CD4-positive, alpha-beta T cell (primary cell): ENCODE data around the gene ZNF394. TPM values are rescaled to one million over a fixed set of nuclear protein-coding genes. Genes with fewer than 3 reads are reported as not detected.

Experiments
- ATAC-seq: fragments of 200-7000 bp; cut with Tn5 transposase; one replicate; pipeline ENCODE4 v1.10.0; 2022; ENCODE audit warnings: mild to moderate bottlenecking; ENCODE audit not compliant: poor library complexity
- CTCF ChIA-PET: fragments of 350-600 bp; sonication (Branson Sonifier 250); formaldehyde crosslinking; loops from one replicate; lab custom pipeline; 2021; ENCODE audit warnings: antibody characterized with exemption, inconsistent platforms; lab: Charles Lee
- POLR2A ChIA-PET: fragments of 350-600 bp; sonication (Branson Sonifier 250); formaldehyde crosslinking; loops from one replicate; lab custom pipeline; 2021; ENCODE audit warnings: antibody characterized with exemption, inconsistent platforms; lab: Charles Lee
- DNase-seq, 14 experiments: peaks; one replicate each; pipeline ENCODE4 v3.0.0-alpha.2; 2013 to 2020; ENCODE audit warnings: mixed read lengths in 2 of 14
- H3K27ac ChIP-seq, 2 donors: one replicate each; pipeline versions ENCODE4 v1.5.1 to v1.7.0; 2013; ENCODE audit warnings: low read length in 2 of 2, low read depth in 1 of 2, mild to moderate bottlenecking in 1 of 2
- H3K27me3 ChIP-seq, 2 experiments: 1 replicate in 1 of 2; 2 replicates in 1 of 2; pipeline versions ENCODE4 v1.6.1 to v1.7.0; 2013; ENCODE audit warnings: low read length in 2 of 2, control low read depth in 1 of 2, mild to moderate bottlenecking in 1 of 2, moderate library complexity in 1 of 2; ENCODE audit not compliant: insufficient read depth in 2 of 2, control insufficient read depth in 1 of 2
- H3K36me3 ChIP-seq: one replicate; pipeline ENCODE4 v1.6.1; 2013; ENCODE audit warnings: low read length, control low read depth; ENCODE audit not compliant: insufficient read depth
- H3K4me1 ChIP-seq: one replicate; pipeline ENCODE4 v1.6.1; 2013; ENCODE audit warnings: low read length, control low read depth; ENCODE audit not compliant: insufficient read depth
- H3K4me3 ChIP-seq: one replicate; pipeline ENCODE4 v1.5.1; 2013; ENCODE audit warnings: mild to moderate bottlenecking, low read length, moderate library complexity
- H3K9me3 ChIP-seq, 2 experiments: 1 replicate in 1 of 2; 2 replicates in 1 of 2; pipeline versions ENCODE4 v1.6.1 to v1.7.0; 2013; ENCODE audit warnings: low read length in 2 of 2, mild to moderate bottlenecking in 2 of 2, control low read depth in 1 of 2, moderate library complexity in 1 of 2; ENCODE audit not compliant: control insufficient read depth in 1 of 2, insufficient read depth in 1 of 2
- H3K27ac Mint-ChIP-seq: one replicate; pipeline ENCODE4 v1.8.0; 2020; ENCODE audit warnings: mixed read lengths
- H3K27me3 Mint-ChIP-seq: one replicate; pipeline ENCODE4 v1.8.0; 2021; ENCODE audit warnings: mixed read lengths
- H3K36me3 Mint-ChIP-seq: one replicate; pipeline ENCODE4 v1.8.0; 2021; ENCODE audit warnings: low read depth, mixed read lengths
- H3K4me1 Mint-ChIP-seq: one replicate; pipeline ENCODE4 v1.8.0; 2021; ENCODE audit warnings: low read depth, mixed read lengths
- H3K4me3 Mint-ChIP-seq: one replicate; pipeline ENCODE4 v1.8.0; 2020; ENCODE audit warnings: mild to moderate bottlenecking, mixed read lengths
- H3K9me3 Mint-ChIP-seq: one replicate; pipeline ENCODE4 v1.8.0; 2020; ENCODE audit warnings: mixed read lengths
- CTCF ChIP-seq: fragments of 200-600 bp; IDR thresholded peaks from one replicate; pipeline ENCODE4 v1.8.0; 2022; ENCODE audit warnings: antibody characterized with exemption, mild to moderate bottlenecking
- intact Hi-C, 2 experiments: fragments of 100-400 bp; cut with DNase I in 1 of 2; cut with micrococcal nuclease in 1 of 2; formaldehyde crosslinking; loops; one replicate each; pipeline versions ENCODE4 v1.15.1 to v1.9.0; 2023 to 2025; cut with DNase I, micrococcal nuclease
- total RNA-seq, 174 experiments: library from RNA in 2 of 174; stranded (reverse) in 2 of 174; gene quantifications; one replicate each; pipeline ENCODE4 v1.2.3 and lab custom pipeline; 2021 to 2026

The ZNF394 gene
- total RNA-seq, 2 experiments from 2014 or later, result 215 to 223 TPM

- Histone ChIP-seq H3K9me3 (peaks cover 13 to 26% of the 10 kb centered on the region in 2 experiments), H3K4me3 (peak overlapping the region; percentile 77), H3K36me3 (peaks cover 49% of the 10 kb centered on the region), H3K4me1 (peaks cover 39% of the 10 kb centered on the region), H3K27ac (peak overlapping the region in 1 of 2 donors; percentile 95), H3K27me3 (no peaks in the 10 kb centered on the region)
- H3K27ac Mint-ChIP-seq, result peak overlapping the region; percentile 92
- ATAC-seq (no peak), DNase-seq (peak in 3 of 14 experiments; percentile 27 to 33 (median 31))
- ChIA-PET POLR2A (interaction anchor here (0.6 to 4.5 kb wide), 6 partner anchors 22 to 126 kb away, joined by 4 to 99 read pairs (median 7); partner anchors contain the start of genes FAM200A and ZNF655), CTCF (no interaction called here)
- H3K27me3 Mint-ChIP-seq, result no peaks in the 10 kb centered on the region
- H3K36me3 Mint-ChIP-seq, result peaks cover 64% of the 10 kb centered on the region
- peaks cover 8% of the 10 kb centered on the region for H3K9me3 Mint-ChIP-seq
- no peak for TF ChIP-seq CTCF
- intact Hi-C loops, result loop anchor here in 1 of 2 experiments (2.0 kb wide), 1 partner anchor 61 kb away; the partner anchor contains the start of gene ZNF655
- H3K4me1 Mint-ChIP-seq, result peaks cover 39% of the 10 kb centered on the region
- H3K4me3 Mint-ChIP-seq, result peak overlapping the region; percentile 97
Observed at GRCh38 chr7:99497766-99498545, 2.1 kb downstream of the ZNF394 start.

GRCh38 chr7:99493823-99494222, 6.3 kb downstream of the ZNF394 start:
- ChIA-PET CTCF (no interaction called here), POLR2A (no interaction called here)
- Mint-ChIP-seq H3K4me1 (peaks cover 30% of the 10 kb centered on the region), H3K4me3 (peak overlapping the region; percentile 15), H3K27ac (no peak overlapping the region), H3K27me3 (no peaks in the 10 kb centered on the region), H3K36me3 (peaks cover 77% of the 10 kb centered on the region), H3K9me3 (peaks cover 8% of the 10 kb centered on the region)
- H3K9me3 ChIP-seq, result peaks cover 13 to 29% of the 10 kb centered on the region in 2 experiments
- DNase-seq, result no peak
- H3K4me3 ChIP-seq, result no peak overlapping the region
- peaks cover 65% of the 10 kb centered on the region for H3K36me3 ChIP-seq
- H3K27ac ChIP-seq, result no peak overlapping the region
- no peak for TF ChIP-seq CTCF
- ATAC-seq, result no peak
- intact Hi-C loops, result no loop called here
- H3K27me3 ChIP-seq, result no peaks in the 10 kb centered on the region
- H3K4me1 ChIP-seq, result peaks cover 25% of the 10 kb centered on the region

- H3K9me3 Mint-ChIP-seq, result peaks cover 8% of the 10 kb centered on the region
Observed at GRCh38 chr7:99490878-99491277, 9.2 kb downstream of the ZNF394 start.

More at GRCh38 chr7:99490878-99491277, 9.2 kb downstream of the ZNF394 start:
- DNase-seq (no peak), ATAC-seq (peak; percentile 18)
- TF ChIP-seq CTCF, result no peak
- Mint-ChIP-seq H3K27ac (peak overlapping the region; percentile 30), H3K4me3 (no peak overlapping the region), H3K4me1 (peaks cover 11% of the 10 kb centered on the region), H3K36me3 (peaks cover 69% of the 10 kb centered on the region), H3K27me3 (no peaks in the 10 kb centered on the region)
- peaks cover 13 to 29% of the 10 kb centered on the region in 2 experiments for H3K9me3 ChIP-seq
- ChIA-PET POLR2A (interaction anchor here (1.1 kb wide), 1 partner anchor 9 kb away, joined by 5 read pairs; the partner anchor contains the start of gene ZNF394), CTCF (interaction anchor here (0.8 kb wide), 1 partner anchor 9 kb away, joined by 3 read pairs; the partner anchor contains the start of gene ZNF394)
- no peak overlapping the region for H3K4me3 ChIP-seq
- H3K4me1 ChIP-seq, result no peaks in the 10 kb centered on the region
- H3K27me3 ChIP-seq, result no peaks in the 10 kb centered on the region
- intact Hi-C loops, result no loop called here
- peaks cover 47% of the 10 kb centered on the region for H3K36me3 ChIP-seq
- H3K27ac ChIP-seq, result no peak overlapping the region
